Measurements from ENCODE around the gene TBC1D14.

Gene TBC1D14

DNA sequence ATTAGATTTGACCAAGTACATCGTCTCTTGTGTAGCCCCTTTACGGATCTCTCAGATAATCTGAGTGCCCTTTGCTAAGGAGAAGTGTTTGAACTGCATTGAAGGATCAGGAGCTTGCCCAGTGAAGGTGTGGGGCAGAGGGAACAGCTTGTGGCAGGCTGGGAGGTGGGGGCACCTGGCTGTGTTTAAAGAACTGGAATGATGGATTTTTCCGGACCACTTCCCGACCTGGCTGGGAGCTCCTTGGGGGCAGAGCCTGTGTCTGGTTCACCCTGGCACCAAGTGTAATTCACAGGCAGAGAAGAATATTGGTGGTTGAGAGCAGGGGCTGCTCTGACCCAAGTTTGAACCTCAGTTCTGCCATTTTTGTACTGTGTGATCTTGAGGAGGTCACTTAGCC lies 18.5 kb downstream of the TBC1D14 start:
- DNase-seq, result no peak

DNA sequence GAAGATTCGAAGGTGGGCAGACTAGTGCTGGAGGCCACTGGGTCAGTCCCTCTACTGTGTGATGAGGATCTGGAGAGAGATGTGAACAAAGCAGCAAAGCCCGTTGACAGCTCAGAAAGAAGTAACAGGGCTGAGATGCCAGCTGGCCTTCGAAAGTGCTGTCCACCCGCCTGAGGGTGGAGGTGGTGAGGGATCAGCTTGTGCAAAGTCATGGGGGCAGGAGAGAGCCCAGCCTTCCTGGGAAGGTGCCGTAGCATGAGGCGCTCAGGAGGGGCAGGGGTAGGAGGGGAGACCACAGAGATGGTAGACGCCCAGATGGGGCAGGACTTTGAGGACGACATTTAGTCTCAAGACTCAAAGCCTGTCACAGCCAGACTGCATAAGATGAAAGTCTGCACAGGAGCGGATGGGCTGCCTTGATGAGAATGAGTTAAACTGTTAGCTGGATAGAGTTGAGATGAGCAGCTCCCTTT lies 19.7 kb downstream of the TBC1D14 start:
- DNase-seq, result no peak

DNA sequence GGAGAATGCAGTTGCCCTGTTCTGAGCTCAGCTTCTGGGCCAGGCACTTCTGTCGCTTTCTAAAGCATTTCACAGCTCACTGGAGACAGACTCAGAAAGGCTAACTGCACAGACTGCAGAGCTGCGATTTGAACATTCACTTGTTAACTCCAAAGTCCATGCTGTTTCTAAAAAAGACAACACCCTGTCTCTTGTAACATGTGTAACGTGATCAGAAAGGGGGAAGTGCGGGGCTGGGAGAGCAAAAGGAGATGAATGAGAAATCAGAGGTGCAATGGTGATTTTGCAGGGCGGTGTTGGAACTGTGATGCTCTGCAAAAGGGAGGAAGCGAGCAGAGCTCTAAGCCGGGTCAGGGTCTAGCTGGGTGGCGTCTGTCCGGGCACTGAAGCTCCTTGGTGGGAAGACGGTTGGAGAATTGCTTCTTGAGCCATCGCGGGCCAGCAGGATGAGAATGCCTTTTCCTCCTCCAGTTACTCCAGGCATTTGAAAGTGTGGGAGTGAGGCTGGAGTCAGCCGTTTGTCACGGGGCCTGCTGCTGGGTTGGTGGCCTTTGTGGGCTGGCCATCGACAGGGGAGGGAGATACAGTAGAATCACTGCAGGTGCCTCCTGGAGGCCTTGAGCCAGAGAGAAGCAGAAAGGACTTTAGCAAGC lies 20.3 kb downstream of the TBC1D14 start:
- peak; percentile 57 for DNase-seq

DNA sequence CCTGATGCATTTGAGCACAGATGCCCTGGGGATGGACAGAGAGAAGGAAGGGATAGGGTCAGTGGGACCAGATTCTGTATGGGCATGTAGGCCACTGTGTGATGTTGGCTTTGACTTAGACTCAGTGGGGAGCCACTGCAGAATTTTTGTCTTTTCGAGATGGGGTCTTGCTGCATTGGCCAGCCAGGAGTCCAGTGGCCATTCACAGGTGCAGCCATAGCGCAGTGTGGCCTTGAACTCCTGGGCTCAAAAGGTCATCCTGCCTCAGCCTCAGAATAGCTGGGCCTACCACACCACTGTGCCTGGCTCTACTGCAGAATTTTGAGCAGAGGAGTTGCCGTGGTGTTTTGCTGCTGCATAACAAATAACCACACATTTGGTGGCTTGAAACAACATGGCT lies 22.8 kb downstream of the TBC1D14 start:
- no peak for DNase-seq

DNA sequence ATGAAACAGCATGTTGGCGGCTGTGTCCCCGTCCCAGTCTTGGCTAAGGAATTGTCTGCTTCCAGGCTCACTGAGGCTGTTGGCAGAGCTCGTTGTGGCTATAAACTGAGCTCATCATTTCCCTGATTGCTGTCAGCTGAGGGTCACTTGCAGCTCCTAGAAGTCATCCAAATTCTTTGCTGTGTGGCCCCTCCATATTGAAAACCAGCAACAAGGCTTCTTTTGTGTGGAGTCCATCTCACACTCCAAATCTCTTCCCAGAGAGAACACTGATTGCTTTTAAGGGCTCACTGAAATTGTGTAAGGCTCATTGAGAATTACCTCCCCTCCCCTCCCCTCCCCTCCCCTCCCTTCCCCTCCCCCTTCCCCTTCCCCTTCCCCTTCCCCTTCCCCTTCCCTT lies 23.3 kb downstream of the TBC1D14 start:
- no peak for DNase-seq

DNA sequence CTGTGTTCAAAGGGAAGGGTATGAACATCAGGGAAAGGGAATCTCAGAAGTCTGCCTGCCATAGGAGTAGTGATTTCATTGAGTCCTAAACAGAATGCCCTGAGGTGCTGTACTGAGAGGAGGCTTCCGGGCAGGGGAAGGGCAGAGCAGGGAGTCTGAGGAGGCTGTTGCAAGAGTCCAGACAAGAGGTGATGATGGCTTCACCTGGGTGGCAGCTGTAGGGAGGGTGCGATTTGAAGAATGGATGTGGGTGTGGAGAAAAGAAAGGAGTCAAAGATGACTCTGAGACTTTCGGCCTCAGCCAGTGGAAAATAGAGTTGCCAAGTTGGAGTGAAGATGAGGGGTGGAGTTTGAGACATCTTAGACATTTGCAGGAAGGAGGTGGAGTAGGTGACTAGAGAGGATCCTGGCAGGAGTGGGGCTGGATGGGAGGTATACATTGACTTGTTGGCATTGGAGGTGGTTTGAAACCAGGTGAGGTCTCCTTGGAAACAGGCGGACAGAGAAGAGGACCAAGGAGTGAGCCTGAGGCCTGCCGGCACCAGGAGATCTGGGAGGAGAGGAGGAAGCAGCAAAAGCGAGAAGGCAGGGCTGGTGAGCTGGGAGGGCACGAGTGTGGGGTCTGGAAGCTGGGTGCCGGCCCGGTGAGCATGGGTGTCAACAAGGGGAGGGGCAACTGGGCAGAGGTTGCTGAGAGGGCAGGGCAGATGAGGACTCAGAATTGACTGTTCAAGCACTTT lies 24.2 kb downstream of the TBC1D14 start:
- DNase-seq, result no peak

DNA sequence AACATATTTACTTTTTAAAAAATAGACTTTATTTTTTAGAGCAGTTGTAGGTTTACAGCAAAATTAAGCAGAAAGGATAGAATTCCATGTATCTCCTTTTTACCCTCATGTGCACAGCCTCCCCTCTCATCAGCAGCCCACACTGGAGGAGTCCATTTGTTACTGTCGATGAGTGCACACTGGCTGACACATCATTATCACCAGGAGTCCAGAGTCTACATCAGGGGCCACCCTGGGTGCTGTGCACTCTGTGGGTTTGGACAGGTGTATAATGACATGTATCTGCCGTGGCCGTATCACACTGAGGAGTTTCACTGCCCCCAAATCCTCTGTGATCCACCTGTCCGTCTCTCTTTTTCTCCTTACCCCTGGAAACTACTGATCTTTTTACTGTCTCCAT lies 26.3 kb downstream of the TBC1D14 start:
- DNase-seq, result no peak

DNA sequence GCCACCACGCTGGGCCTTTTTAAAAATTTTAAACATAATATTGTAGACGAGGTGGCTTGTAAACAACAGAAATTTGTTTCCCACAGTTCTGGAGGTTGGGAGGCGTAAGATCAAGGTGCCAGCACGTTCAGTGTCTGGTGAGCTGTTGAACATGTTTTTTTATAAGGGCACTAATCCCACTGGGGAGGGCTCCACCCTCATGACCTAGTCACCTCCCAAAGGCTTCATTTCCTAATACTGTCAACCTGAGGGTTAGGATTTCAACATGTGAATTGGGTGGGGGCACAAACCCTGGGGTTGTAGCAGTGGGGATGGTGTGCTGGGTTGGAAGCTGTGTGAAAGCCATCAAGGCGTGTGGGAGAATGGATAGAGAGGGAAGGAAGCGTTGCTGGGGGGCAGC lies 27.6 kb downstream of the TBC1D14 start:
- no peak for DNase-seq

DNA sequence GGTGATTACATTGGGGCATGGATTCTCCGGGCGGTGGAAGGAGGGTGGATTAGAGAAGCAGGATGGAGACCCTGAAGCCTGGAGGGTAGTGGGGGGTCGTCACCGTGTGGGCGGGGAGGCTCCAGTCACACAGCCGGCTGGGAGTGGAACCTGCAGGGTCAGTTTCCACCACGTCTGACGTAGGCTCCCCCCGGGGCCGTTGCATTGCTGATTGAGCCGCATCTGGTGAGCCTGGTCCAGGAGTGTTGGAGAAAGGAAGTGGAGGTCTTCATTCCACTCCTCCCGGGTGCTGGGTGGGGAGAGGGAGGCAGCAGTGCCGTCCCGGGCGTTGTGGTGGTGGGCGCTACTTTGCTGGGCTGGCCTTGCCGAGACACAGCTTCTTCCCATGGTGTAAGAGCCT lies 28.1 kb downstream of the TBC1D14 start:
- DNase-seq, result no peak

DNA sequence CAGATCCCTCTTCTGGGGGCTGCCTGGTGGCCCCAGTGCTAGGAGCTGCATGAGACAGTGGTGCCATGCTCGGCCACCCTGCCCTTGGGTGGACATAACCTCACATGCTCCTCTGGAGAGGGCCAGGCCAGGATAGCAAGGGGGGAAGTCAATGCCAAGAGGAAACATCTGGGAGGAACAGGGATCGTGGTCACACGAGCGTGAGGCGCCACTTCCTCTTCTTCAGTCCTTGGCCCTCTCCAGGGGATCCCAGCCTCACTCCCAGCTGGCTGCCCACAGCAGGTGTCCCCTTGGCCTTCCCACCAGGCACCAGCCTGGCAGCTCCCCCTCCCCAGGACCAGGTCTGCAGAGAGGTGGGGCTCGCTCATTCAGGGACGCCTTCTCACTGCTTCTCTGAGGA lies 28.6 kb downstream of the TBC1D14 start:
- DNase-seq, result no peak

DNA sequence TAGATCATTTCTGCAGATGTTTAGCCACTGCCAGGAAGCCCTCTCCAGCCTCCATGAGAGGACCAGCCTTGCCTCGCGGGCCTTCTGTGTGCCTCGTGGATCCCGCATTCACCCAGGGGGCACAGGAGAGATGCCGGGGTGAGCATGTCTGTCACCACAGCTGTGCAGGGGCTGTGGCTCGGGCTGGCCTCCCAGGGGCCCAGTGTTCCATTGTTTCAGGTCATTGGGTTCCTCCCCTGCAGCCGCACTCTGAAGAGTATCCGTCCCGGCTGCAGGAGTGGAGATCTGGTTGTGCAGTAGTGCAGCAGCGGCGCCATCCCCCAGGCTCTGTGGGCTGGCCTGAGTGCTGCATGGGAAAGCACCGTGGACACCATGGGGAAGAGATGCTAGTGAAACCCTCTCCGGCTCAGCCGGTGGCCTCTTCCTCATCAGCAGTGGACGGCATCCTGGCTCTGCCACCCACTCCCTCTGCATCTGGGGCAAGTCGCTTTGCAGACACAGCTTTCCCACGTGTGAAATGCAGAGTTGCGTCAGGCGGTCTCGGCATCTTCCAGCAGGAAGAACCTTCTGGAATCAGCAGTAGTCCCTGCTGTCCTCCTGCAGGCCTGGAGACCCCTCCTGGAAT lies 29.1 kb downstream of the TBC1D14 start:
- no peak for DNase-seq

DNA sequence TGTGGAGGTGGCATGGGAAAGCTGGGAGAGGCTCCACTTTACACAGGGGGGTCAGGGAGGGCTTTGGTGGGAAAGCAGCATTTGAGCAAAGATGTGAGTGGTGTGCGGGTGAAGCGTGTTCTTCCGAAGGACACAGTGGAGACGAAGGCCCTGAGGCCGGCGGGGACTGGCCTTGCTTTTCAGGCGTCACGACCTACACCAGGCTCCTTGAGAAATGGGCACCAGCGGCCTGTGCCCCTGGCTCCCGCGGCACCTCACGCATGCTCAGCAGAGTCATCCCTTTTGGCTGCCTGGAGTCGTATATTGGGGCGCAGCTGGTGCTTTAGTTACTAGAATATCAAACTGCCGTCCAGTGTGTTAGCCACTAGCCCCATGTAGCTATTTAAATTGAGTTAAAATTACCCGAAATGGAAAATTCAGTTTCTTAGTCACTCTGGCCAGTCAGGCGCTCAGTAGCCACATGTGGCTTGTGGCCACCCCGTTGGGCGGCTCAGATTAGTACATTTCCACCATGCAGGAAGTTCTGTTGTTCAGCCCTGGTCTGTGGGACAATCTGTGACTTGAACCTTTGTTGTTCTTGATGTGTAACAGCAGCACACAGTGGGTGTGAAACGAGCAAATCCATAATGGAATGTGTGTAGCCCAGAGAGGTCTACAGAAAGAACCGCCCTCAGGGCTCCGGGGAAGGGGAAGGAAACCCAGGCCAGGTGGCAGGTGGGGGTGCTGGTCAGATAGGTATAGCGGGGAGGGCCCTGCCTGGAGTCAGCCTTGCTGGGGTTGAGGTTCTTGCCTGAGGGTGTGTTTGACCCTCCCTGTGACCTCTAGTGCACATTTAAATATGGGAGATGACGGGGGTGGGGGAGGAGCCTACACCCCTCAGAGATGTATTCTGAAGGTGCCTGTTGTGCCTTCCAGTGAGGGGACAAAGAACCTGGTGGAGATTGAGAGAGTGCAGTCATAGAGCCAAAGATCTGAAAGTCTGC lies 30.4 kb downstream of the TBC1D14 start:
- no peak for DNase-seq

DNA sequence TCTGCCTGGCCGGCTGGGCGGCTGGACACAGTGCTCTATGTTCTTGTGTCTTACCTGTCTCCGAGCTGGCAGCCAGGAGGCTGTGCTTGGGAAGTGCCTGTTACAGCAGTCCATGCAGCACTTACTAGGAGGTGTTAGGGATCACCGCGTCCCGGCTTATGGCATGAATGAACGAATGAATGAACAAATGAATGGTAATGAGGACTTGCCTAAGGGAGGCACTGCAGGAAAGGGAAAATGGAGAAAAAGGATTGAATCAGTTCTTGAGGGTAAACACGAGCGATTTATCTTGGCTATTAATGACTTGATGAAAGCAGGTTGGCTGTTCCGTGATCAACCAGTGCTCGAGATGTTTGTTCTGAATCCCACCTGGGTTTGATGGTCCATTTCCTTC lies 31.1 kb downstream of the TBC1D14 start:
- DNase-seq, result no peak

DNA sequence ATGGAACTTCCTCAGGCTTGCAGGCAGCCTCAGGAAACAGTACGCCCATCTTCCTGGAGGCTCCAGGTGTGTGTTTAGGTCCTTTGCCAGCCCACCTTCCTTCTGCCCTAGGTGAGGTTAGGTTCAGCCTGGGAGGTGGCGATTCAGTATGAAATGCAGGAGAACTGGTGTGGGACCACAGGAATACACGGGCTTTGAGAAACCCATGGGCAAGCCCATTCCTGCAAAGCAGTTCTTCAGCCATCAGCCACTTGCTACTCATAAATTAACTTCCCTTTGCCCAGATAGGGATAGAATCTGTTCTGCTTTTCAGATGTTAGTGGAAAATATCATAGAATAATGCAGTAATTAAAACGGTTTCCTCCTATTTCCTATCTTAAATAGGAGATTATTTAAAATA lies 32.2 kb downstream of the TBC1D14 start:
- no peak for DNase-seq

DNA sequence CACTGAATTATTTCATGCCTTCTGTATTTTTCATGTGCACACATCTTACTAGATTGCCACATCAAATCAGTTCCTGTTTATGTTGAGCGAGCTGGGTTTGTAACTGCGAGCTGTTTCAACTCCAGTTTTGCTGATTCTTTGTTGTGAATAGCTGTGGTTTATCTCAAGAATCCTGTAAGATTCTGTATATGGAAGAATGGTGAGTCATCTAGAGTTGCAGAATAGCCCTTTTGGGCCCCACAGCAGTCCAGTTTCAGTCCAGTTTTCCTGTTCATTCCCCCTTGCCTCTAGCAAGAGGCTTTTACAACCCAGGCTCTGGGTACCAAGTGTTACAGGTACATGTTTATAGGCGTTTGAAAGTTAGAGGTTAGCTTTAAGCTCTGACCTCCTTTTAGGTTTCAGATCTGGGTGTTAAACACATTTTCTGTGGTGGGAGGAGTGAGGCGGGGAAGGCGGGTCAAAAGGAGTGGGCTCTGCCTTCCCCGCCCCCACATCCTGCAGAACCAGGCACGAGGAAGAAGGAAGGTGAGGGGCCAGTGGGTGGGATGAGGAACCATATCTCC lies 32.7 kb downstream of the TBC1D14 start:
- DNase-seq, result no peak

DNA sequence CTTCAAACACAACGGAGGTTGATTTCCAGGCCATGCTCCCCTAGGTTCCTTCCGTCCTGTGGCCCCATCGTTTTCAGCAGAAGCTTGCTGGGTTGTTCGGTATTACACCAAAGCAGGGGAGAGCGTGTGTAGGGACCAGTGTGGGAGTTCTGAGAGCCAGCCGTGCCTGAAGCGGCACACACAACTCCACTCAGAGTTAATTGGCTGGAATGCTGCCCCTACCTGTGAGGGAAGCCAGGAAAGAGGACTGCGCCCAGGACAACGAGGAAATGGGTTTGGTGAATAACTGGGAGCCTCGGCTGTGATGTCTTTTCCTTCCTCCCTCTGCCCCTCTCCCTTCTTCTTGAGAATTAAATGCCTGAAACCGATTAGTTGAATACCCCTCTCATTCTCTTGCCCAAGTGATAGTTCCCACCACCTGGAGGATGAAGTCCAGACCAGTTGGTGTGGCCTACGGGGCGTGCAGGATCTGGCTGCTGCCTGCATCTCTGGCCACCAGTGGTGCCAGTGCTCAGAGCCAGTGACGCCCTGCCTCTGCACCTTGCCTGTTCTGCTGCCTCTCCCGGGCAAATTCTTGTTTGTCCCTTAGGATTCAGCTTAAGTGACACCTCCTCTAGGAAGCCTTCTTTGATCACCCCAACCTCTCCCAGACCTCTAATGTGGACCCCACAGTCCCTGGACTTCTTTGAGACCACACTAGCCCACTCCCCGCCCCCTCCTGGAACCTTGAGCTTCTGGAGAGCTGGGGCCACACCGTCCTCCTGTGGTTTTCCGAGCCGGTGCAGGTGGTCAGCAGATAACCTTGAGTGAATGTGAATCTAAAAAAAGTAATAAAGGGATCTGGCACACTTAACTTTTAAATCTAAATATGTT lies 33.6 kb downstream of the TBC1D14 start:
- DNase-seq, result no peak

DNA sequence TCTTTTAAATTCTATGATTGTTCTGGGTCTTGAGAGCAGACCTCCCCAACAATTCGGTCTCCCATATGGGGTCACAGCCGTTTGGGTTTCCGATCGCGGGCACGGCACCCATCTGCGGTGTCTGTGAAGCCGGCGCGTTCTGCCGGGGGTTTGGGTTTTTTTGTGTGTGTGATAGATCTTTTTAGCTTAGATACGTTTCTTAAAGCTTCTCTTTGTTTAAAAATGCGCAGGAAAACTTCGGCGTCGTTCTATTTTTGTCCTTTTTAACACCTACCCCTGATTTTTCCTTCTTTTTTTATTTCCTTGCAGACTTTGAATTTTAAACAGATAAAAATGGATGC lies 34.2 kb downstream of the TBC1D14 start:
- DNase-seq, result no peak

DNA sequence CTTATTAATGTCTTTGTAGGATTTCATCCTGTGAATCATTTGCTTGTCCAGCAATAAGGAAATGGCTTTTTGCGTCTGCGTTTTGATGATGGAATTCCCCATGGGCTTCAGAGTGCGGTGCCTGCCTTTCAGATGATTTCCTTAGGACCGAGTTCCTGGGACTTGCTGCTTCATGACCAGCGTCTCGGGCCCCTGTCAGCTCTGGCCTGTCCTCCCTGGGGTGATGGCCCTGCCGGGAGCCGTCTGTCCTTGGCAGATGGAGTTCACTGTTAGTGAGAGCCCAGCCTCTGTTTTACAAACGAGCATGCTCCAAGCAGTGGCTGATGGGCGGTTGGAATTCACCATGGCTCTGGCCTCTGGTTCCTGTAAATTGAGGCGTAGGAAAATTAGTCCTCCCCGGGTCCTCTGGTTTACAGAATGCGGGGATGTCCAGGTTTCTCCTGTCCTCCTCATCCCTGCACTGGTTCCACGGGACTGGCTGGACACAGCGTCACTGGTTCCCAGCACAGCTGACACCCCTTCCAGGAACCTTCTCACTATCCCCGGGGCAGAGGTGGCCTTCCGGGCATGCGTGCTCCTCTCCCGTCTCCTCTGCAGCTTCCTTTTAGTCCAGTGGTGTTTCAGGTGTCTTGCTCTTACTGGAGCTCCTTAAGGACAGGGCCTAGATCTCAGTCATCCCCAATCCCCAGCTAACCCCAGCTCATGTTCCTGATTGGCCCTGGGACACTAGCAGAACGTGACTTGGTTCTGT lies 34.9 kb downstream of the TBC1D14 start:
- no peak for DNase-seq

DNA sequence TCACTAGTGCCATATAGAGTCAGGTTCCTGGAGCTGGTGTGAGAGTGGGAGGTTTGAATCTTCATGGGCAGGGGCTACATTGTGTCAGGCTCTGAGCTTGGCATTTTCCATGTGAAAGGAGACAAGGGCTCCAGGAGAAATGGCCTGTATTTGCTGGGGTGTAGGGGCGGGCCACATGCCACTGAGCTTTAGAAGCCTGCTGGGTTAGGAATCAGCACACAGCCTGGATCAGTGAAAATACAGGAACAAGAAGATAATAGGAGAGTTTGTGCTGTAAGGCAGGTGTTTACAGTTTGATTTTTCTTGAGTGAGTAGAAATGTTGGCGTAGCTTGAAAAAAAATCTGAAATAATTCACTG lies 35.4 kb downstream of the TBC1D14 start:
- no peak for DNase-seq

DNA sequence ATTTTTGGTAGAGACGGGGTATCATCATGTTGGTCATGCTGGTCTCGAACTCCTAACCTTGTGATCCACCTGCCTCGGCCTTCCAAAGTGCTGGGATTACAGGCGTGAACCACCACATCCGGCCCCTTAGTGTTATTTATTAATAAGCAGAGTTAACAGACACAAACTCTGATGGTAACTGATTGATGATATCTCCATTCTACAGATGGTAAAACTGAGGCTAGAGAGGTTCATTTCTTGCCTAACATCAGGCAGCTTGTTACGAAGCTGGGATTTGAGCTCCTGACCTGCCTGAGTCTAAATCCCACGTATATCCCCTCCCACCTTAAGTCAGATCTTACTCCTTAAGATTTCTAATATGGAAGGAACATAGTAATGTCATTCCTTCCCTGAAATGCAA lies 36.9 kb downstream of the TBC1D14 start:
- no peak for DNase-seq

DNA sequence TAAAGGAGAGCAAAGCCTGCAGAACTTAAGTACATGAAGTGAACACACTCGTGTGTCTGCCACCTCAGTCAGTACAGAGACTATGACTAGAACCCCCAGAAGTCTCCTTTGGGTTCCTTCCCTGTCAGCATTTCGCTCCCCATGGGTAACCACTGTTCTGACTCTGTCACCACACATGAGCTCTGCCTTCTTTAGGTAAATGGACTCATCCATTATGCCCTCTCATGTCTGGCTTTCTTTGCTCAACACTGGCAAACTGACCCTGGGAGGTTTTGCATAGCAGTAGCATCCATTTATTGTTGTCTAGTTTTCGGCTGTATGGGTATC lies 38.5 kb downstream of the TBC1D14 start:
- DNase-seq, result no peak

All from right kidney (tissue), 1 donor.